H9 (cell line): ENCODE measurements around the gene NKD1. TPM values are rescaled to one million over a fixed set of nuclear protein-coding genes. Genes with fewer than 3 reads are reported as not detected.

Experiments
- DNase-seq: peaks from one replicate; pipeline ENCODE4 v3.0.0-alpha.2; 2017
- H2AFZ ChIP-seq: one replicate; pipeline ENCODE4 v1.6.1; 2013; ENCODE audit warnings: mild to moderate bottlenecking, low read length, control low read depth, moderate library complexity
- H2AK5ac ChIP-seq: 2 replicates; pipeline ENCODE4 v1.6.1; 2013; ENCODE audit warnings: low read length, control low read depth, mixed read lengths; ENCODE audit not compliant: insufficient read length
- H2BK120ac ChIP-seq: one replicate; pipeline ENCODE4 v1.6.1; 2013; ENCODE audit warnings: low read depth, mild to moderate bottlenecking, low read length, control low read depth, inconsistent platforms; ENCODE audit not compliant: poor library complexity, severe bottlenecking
- H2BK12ac ChIP-seq: 2 replicates; pipeline ENCODE4 v1.6.1; 2013; ENCODE audit warnings: low read length, control low read depth, mixed read lengths, low read depth; ENCODE audit not compliant: insufficient read length
- H2BK15ac ChIP-seq: 2 replicates; pipeline ENCODE4 v1.6.1; 2013; ENCODE audit warnings: low read depth, low read length, control low read depth
- H2BK20ac ChIP-seq: one replicate; pipeline ENCODE4 v1.6.1; 2013; ENCODE audit warnings: low read depth, mild to moderate bottlenecking, low read length, control low read depth, inconsistent platforms; ENCODE audit not compliant: poor library complexity, severe bottlenecking
- H2BK5ac ChIP-seq: 2 replicates; pipeline ENCODE4 v1.6.1; 2013; ENCODE audit warnings: low read length, control low read depth, mixed read lengths; ENCODE audit not compliant: insufficient read length
- H3K14ac ChIP-seq: 2 replicates; pipeline ENCODE4 v1.6.1; 2013; ENCODE audit warnings: low read length, control low read depth; ENCODE audit not compliant: insufficient read depth
- H3K18ac ChIP-seq: 2 replicates; pipeline ENCODE4 v1.6.1; 2013; ENCODE audit warnings: low read depth, mild to moderate bottlenecking, mixed read lengths, low read length, control low read depth; ENCODE audit not compliant: insufficient read length
- H3K23ac ChIP-seq: 2 replicates; pipeline ENCODE4 v1.6.1; 2013; ENCODE audit warnings: low read length, control low read depth, mixed read lengths, low read depth; ENCODE audit not compliant: insufficient read length
- H3K23me2 ChIP-seq: 2 replicates; pipeline ENCODE4 v1.6.1; 2013; ENCODE audit warnings: low read depth, mild to moderate bottlenecking, mixed read lengths, low read length, control low read depth; ENCODE audit not compliant: insufficient read length, poor library complexity, severe bottlenecking
- H3K27ac ChIP-seq: 2 replicates; pipeline ENCODE4 v1.5.1; 2013; ENCODE audit warnings: low read length, control low read depth, mixed read lengths, low read depth; ENCODE audit not compliant: insufficient read length
- H3K27me3 ChIP-seq: 2 replicates; pipeline ENCODE4 v1.6.1; 2013; ENCODE audit warnings: low read length, control low read depth, inconsistent platforms; ENCODE audit not compliant: insufficient read depth
- H3K4ac ChIP-seq: 2 replicates; pipeline ENCODE4 v1.6.1; 2013; ENCODE audit warnings: low read depth, mild to moderate bottlenecking, control low read depth, inconsistent platforms, low read length, moderate library complexity
- H3K4me1 ChIP-seq: 2 replicates; pipeline ENCODE4 v1.6.1; 2013; ENCODE audit warnings: low read length, control low read depth, inconsistent platforms; ENCODE audit not compliant: insufficient read depth
- H3K4me2 ChIP-seq: 2 replicates; pipeline ENCODE4 v1.6.1; 2013; ENCODE audit warnings: low read length, control low read depth, mixed read lengths; ENCODE audit not compliant: insufficient read length, insufficient read depth
- H3K56ac ChIP-seq: 2 replicates; pipeline ENCODE4 v1.6.1; 2013; ENCODE audit warnings: low read depth, mild to moderate bottlenecking, mixed read lengths, low read length, control low read depth; ENCODE audit not compliant: insufficient read length
- H3K79me1 ChIP-seq: 2 replicates; pipeline ENCODE4 v1.6.1; 2013; ENCODE audit warnings: low read depth, mild to moderate bottlenecking, moderate library complexity, low read length, control low read depth, inconsistent platforms; ENCODE audit not compliant: insufficient read depth, poor library complexity, severe bottlenecking
- H3K79me2 ChIP-seq: 2 replicates; pipeline ENCODE4 v1.6.1; 2013; ENCODE audit warnings: low read length, control low read depth, inconsistent platforms; ENCODE audit not compliant: insufficient read depth
- H3K9ac ChIP-seq: 2 replicates; pipeline ENCODE4 v1.6.1; 2013; ENCODE audit warnings: low read length, control low read depth, mixed read lengths; ENCODE audit not compliant: insufficient read length; ENCODE audit errors: extremely low read depth
- H3K9me3 ChIP-seq: one replicate; pipeline ENCODE4 v1.6.1; 2013; ENCODE audit warnings: low read depth, low read length, inconsistent platforms; ENCODE audit not compliant: control insufficient read depth
- H3T11ph ChIP-seq: one replicate; pipeline ENCODE4 v1.6.1; 2013; ENCODE audit warnings: mild to moderate bottlenecking, low read length, control low read depth, inconsistent platforms
- H4K20me1 ChIP-seq: one replicate; pipeline ENCODE4 v1.6.1; 2013; ENCODE audit not compliant: control insufficient read depth, insufficient read length, insufficient read depth
- H4K5ac ChIP-seq: 2 replicates; pipeline ENCODE4 v1.6.1; 2013; ENCODE audit warnings: low read depth, mild to moderate bottlenecking, mixed read lengths, low read length, control low read depth; ENCODE audit not compliant: insufficient read length
- H4K8ac ChIP-seq: replicated peaks from 2 replicates; pipeline ENCODE4 v1.6.1; 2013; ENCODE audit warnings: low read length, control low read depth, mixed read lengths, low read depth; ENCODE audit not compliant: insufficient read length
- H4K91ac ChIP-seq: 2 replicates; pipeline ENCODE4 v1.6.1; 2013; ENCODE audit warnings: low read depth, mild to moderate bottlenecking, moderate library complexity, mixed read lengths, low read length, control low read depth; ENCODE audit not compliant: insufficient read length
- H3K27ac Mint-ChIP-seq, 3 experiments: 2 replicates in 2 of 3; 3 replicates in 1 of 3; pipeline ENCODE4 v1.8.0; 2020 to 2021; ENCODE audit warnings: mixed read lengths in 3 of 3, mild to moderate bottlenecking in 1 of 3, moderate library complexity in 1 of 3
- H3K27me3 Mint-ChIP-seq: 2 replicates; pipeline ENCODE4 v1.8.0; 2021; ENCODE audit warnings: low read depth, mild to moderate bottlenecking, moderate library complexity, mixed read lengths
- H3K36me3 Mint-ChIP-seq, 3 experiments: 2 replicates in 2 of 3; 3 replicates in 1 of 3; pipeline ENCODE4 v1.8.0; 2020 to 2021; ENCODE audit warnings: low read depth in 3 of 3, mixed read lengths in 3 of 3; ENCODE audit not compliant: insufficient read depth in 1 of 3
- H3K4me1 Mint-ChIP-seq, 2 experiments: 2 replicates each; pipeline ENCODE4 v1.8.0; 2020; ENCODE audit warnings: mixed read lengths in 2 of 2
- H3K4me3 Mint-ChIP-seq, 2 experiments: 2 replicates in 1 of 2; 3 replicates in 1 of 2; pipeline ENCODE4 v1.8.0; 2020 to 2021; ENCODE audit warnings: mild to moderate bottlenecking in 2 of 2, mixed read lengths in 2 of 2, moderate library complexity in 1 of 2
- H3K9me3 Mint-ChIP-seq, 2 experiments: 2 replicates in 1 of 2; 3 replicates in 1 of 2; pipeline ENCODE4 v1.8.0; 2020; ENCODE audit warnings: mild to moderate bottlenecking in 2 of 2, mixed read lengths in 2 of 2, moderate library complexity in 1 of 2
- WGBS: extraction: QIAGEN DNeasy Blood & Tissue Kit; methylation state at CpG from one replicate; pipeline ENCODE4 v1.1.7; 2013; ENCODE audit warnings: missing lambda C conversion rate, low lambda C conversion rate, mixed read lengths; ENCODE audit not compliant: insufficient read length; ENCODE audit errors: extremely low coverage; 5-methylcytosine and 5-hydroxymethylcytosine counted together
- total RNA-seq: library from RNA; stranded (reverse); gene quantifications from 2 replicates; pipeline ENCODE4 v1.2.1, GENCODE V29; 2021
- TF ChIP-seq, protein P1 (sequence below): fragments of 200-600 bp; sonication (generic); conservative IDR thresholded peaks from 3 replicates; pipeline ENCODE4 v1.8.0; 2021; ENCODE audit warnings: antibody characterized with exemption, mild to moderate bottlenecking

Gene NKD1
- total RNA-seq, 1 experiment from 2014 or later = 1.9 TPM

DNA sequence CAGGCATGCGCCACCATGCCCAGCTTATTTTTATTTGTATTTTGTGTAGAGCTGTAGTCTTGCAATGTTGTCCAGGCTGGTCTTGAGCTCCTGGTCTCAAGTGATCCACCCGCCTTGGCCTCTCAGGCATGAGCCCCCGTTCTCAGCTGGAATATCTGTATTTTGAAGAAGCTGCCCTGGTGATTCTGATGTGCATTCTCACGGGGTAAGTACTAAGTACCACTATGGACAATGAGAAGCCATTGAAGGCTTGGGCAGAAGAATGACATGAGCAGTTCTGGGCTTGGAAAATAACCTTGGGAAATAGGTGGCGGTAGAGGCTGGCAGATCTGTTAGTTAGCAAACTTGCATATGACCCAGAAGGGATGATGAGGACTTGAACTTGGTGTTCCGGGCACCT lies 15.6 kb upstream of the NKD1 start:
- no peak overlapping the region for H2BK5ac ChIP-seq
- no peaks in the 10 kb centered on the region for H3K79me2 ChIP-seq
- no CpG with 5 or more reads among the region's 6 CpGs for WGBS
- H3K4me1 Mint-ChIP-seq = no peaks in the 10 kb centered on the region
- no peak overlapping the region for H2BK12ac ChIP-seq
- peaks cover 16% of the 10 kb centered on the region for H3K27me3 Mint-ChIP-seq
- no peak overlapping the region for H2BK20ac ChIP-seq
- no peak overlapping the region for H2BK15ac ChIP-seq
- H3K56ac ChIP-seq = no peak overlapping the region
- no peak overlapping the region for H4K5ac ChIP-seq
- H3K18ac ChIP-seq = no peak overlapping the region
- H3K4me3 Mint-ChIP-seq = no peak overlapping the region
- no peaks in the 10 kb centered on the region for H3K79me1 ChIP-seq
- DNase-seq = no peak
- TF ChIP-seq, protein P1, sequence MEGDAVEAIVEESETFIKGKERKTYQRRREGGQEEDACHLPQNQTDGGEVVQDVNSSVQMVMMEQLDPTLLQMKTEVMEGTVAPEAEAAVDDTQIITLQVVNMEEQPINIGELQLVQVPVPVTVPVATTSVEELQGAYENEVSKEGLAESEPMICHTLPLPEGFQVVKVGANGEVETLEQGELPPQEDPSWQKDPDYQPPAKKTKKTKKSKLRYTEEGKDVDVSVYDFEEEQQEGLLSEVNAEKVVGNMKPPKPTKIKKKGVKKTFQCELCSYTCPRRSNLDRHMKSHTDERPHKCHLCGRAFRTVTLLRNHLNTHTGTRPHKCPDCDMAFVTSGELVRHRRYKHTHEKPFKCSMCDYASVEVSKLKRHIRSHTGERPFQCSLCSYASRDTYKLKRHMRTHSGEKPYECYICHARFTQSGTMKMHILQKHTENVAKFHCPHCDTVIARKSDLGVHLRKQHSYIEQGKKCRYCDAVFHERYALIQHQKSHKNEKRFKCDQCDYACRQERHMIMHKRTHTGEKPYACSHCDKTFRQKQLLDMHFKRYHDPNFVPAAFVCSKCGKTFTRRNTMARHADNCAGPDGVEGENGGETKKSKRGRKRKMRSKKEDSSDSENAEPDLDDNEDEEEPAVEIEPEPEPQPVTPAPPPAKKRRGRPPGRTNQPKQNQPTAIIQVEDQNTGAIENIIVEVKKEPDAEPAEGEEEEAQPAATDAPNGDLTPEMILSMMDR = no peak
- no peak overlapping the region for H3K27ac ChIP-seq
- no peaks in the 10 kb centered on the region for H3K23me2 ChIP-seq
- H2BK120ac ChIP-seq = no peak overlapping the region
- no peaks in the 10 kb centered on the region for H3K4me1 ChIP-seq
- no peak overlapping the region for H3K27ac Mint-ChIP-seq
- H4K91ac ChIP-seq = no peak overlapping the region
- H3K27me3 ChIP-seq = no peaks in the 10 kb centered on the region
- H4K8ac ChIP-seq = no peak overlapping the region
- H3K23ac ChIP-seq = no peak overlapping the region
- H3K4me2 ChIP-seq = no peak overlapping the region
- H3K14ac ChIP-seq = no peak overlapping the region
- no peaks in the 10 kb centered on the region; a peak in 2 of 7 replicates for H3K36me3 Mint-ChIP-seq
- no peak overlapping the region for H2AFZ ChIP-seq
- H3K9me3 Mint-ChIP-seq = peaks cover 18% of the 10 kb centered on the region in 2 experiments; a peak in 4 of 5 replicates
- no peaks in the 10 kb centered on the region for H3K9me3 ChIP-seq
- no peak overlapping the region for H2AK5ac ChIP-seq
- no peak overlapping the region for H3K9ac ChIP-seq
- H3T11ph ChIP-seq = no peak overlapping the region
- no peaks in the 10 kb centered on the region for H4K20me1 ChIP-seq
- H3K4ac ChIP-seq = no peak overlapping the region
